ENCODE results near the gene AK2. TPM values are rescaled to one million over a fixed set of nuclear protein-coding genes. Genes with fewer than 3 reads are reported as not detected.
"Not testable (repeated sequence)": the region's sequence is repeated elsewhere in the genome, so short reads cannot be mapped to it uniquely, and the experiment has no call there.

Gene AK2
- polyA plus RNA-seq, 3 donors: 68.8 to 180 (median 162) TPM

GRCh38 chr1:32973458-32973857 is 63.2 kb downstream of the AK2 start:
- H3K4me1 Mint-ChIP-seq: peaks cover 37% of the 10 kb centered on the region
- H3K9ac ChIP-seq (ENCODE audit: insufficient read depth, low read length, poor library complexity, severe bottlenecking); H3K27ac Mint-ChIP-seq; H3K9me3 ChIP-seq (replicated peaks in 1 of 2; ENCODE audit: control insufficient read depth in 1 of 2, insufficient read depth in 1 of 2, low read length in 2 of 2); H3K79me2 ChIP-seq (ENCODE audit: insufficient read depth, low read length); H2AFZ ChIP-seq (ENCODE audit: insufficient read depth, low read depth, low read length, poor library complexity, severe bottlenecking); H3K27ac ChIP-seq (ENCODE audit: low read depth in 1 of 2, low read length in 2 of 2); H3K4me3 Mint-ChIP-seq; DNase-seq; H4K20me1 ChIP-seq (ENCODE audit: insufficient read depth, low read length); H3K36me3 ChIP-seq (replicated peaks in 1 of 2; ENCODE audit: control insufficient read depth in 1 of 2, insufficient read depth in 2 of 2, low read length in 2 of 2); intact Hi-C loops (cut with micrococcal nuclease): not testable (repeated sequence)
- H3K4me3 ChIP-seq (replicated peaks in 1 of 3; ENCODE audit: low read depth in 2 of 3, low read length in 3 of 3): peak overlapping the region in 1 of 3 experiments; percentile 73
- peak overlapping the region; percentile 88 for H3K4me2 ChIP-seq (replicated peaks; ENCODE audit: extremely low read depth, low read length, poor library complexity, severe bottlenecking)
- peaks cover 27 to 30% (median 29%) of the 10 kb centered on the region in 3 donors for H3K27me3 Mint-ChIP-seq (ENCODE audit: low read depth in 3 of 3)
- no CpG with 5 or more reads among the region's 6 CpGs for WGBS (ENCODE audit: insufficient coverage)
- H3K36me3 Mint-ChIP-seq: peaks cover 9 to 23% of the 10 kb centered on the region in 2 donors
- H3K4me1 ChIP-seq (ENCODE audit: control insufficient read depth in 1 of 2, insufficient read depth in 2 of 2, low read length in 2 of 2): peaks cover 30 to 34% of the 10 kb centered on the region in 2 donors
- peaks cover 22 to 26% of the 10 kb centered on the region in 2 donors for H3K27me3 ChIP-seq (ENCODE audit: control insufficient read depth in 2 of 2, insufficient read depth in 2 of 2, low read length in 2 of 2)
- peaks cover 0 to 14% (median 5%) of the 10 kb centered on the region in 7 donors for H3K9me3 Mint-ChIP-seq

- WGBS (ENCODE audit: insufficient coverage): under 1% methylated on average over 53 of the region's 58 CpGs
- H3K4me2 ChIP-seq (replicated peaks; ENCODE audit: extremely low read depth, low read length, poor library complexity, severe bottlenecking): peak overlapping the region; percentile 88
- DNase-seq: no peak
Measured at GRCh38 chr1:32972814-32973428, 63.8 kb downstream of the AK2 start.

More at GRCh38 chr1:32972814-32973428, 63.8 kb downstream of the AK2 start:
- Histone ChIP-seq H3K9ac (ENCODE audit: insufficient read depth, low read length, poor library complexity, severe bottlenecking) (peak overlapping the region; percentile 67), H3K27ac (ENCODE audit: low read depth in 1 of 2, low read length in 2 of 2) (no peak overlapping the region), H3K4me1 (ENCODE audit: control insufficient read depth in 1 of 2, insufficient read depth in 2 of 2, low read length in 2 of 2) (peaks cover 28% of the 10 kb centered on the region in 2 donors), H3K4me3 (replicated peaks in 1 of 3; ENCODE audit: low read depth in 2 of 3, low read length in 3 of 3) (peak overlapping the region; percentile 28 to 73 (median 39)), H3K9me3 (replicated peaks in 1 of 2; ENCODE audit: control insufficient read depth in 1 of 2, insufficient read depth in 1 of 2, low read length in 2 of 2) (no peaks in the 10 kb centered on the region), H4K20me1 (ENCODE audit: insufficient read depth, low read length) (no peaks in the 10 kb centered on the region), H3K27me3 (ENCODE audit: control insufficient read depth in 2 of 2, insufficient read depth in 2 of 2, low read length in 2 of 2) (peaks cover 22 to 26% of the 10 kb centered on the region in 2 donors), H2AFZ (ENCODE audit: insufficient read depth, low read depth, low read length, poor library complexity, severe bottlenecking) (peak overlapping the region; percentile 86), H3K36me3 (replicated peaks in 1 of 2; ENCODE audit: control insufficient read depth in 1 of 2, insufficient read depth in 2 of 2, low read length in 2 of 2) (no peaks in the 10 kb centered on the region), H3K79me2 (ENCODE audit: insufficient read depth, low read length) (no peaks in the 10 kb centered on the region)
- H3K4me3 Mint-ChIP-seq: peak overlapping the region; percentile 78 to 94
- TF ChIP-seq CTCF (IDR thresholded peaks at IDR 0.05): no peak
- intact Hi-C loops (cut with micrococcal nuclease): no loop called here
- peaks cover 9 to 23% of the 10 kb centered on the region in 2 donors for H3K36me3 Mint-ChIP-seq
- H3K27me3 Mint-ChIP-seq (ENCODE audit: low read depth in 3 of 3): peaks cover 27 to 30% (median 29%) of the 10 kb centered on the region in 3 donors
- H3K9me3 Mint-ChIP-seq: peaks cover 0 to 14% (median 5%) of the 10 kb centered on the region in 7 donors
- peaks cover 34% of the 10 kb centered on the region for H3K4me1 Mint-ChIP-seq
- peak overlapping the region in 1 of 7 donors; percentile 70 for H3K27ac Mint-ChIP-seq

Data from CD14-positive monocyte (primary cell).